Colonic mucosa (tissue), 4 donors: Measurements from ENCODE around the gene RUFY3. TPM values are rescaled to one million over a fixed set of nuclear protein-coding genes. Genes with fewer than 3 reads are reported as not detected.
"Not testable (repeated sequence)": the region's sequence is repeated elsewhere in the genome, so short reads cannot be mapped to it uniquely, and the experiment has no call there.

Experiments used
- DNase-seq: peaks from one replicate; pipeline ENCODE4 v3.0.0-alpha.2; 2020
- H3K27ac ChIP-seq: fragments of 200-600 bp; one replicate; pipeline ENCODE4 v1.8.0; 2021
- H3K27me3 ChIP-seq: fragments of 200-600 bp; one replicate; pipeline ENCODE4 v1.8.0; 2021
- H3K36me3 ChIP-seq: fragments of 200-600 bp; one replicate; pipeline ENCODE4 v1.8.0; 2021
- H3K4me1 ChIP-seq: fragments of 200-600 bp; one replicate; pipeline ENCODE4 v1.8.0; 2021; ENCODE audit warnings: mild to moderate bottlenecking
- H3K4me3 ChIP-seq: fragments of 200-600 bp; one replicate; pipeline ENCODE4 v1.8.0; 2021
- H3K9ac ChIP-seq, 2 donors: one replicate each; pipeline ENCODE4 v1.7.0; 2013; ENCODE audit warnings: control low read depth in 2 of 2, low read depth in 2 of 2, low read length in 2 of 2
- H3K9me3 ChIP-seq: fragments of 200-600 bp; one replicate; pipeline ENCODE4 v1.8.0; 2021
- CTCF ChIP-seq: fragments of 200-600 bp; IDR thresholded peaks from one replicate; pipeline ENCODE4 v1.8.0; 2022; ENCODE audit warnings: antibody characterized with exemption, mild to moderate bottlenecking
- intact Hi-C: fragments of 100-400 bp; cut with DNase I; formaldehyde crosslinking; loops from one replicate; pipeline ENCODE4 v1.14.1; 2022
- total RNA-seq, 2 donors: library from RNA; stranded (reverse); fragmentation: NEBNext Ultra II Directional in 1 of 2; extraction: Animal tissue kit (Norgen Biotek cat#: 25700) in 1 of 2; gene quantifications; one replicate each; pipeline ENCODE4 v1.2.1, GENCODE V29; 2021
- donor health status: healthy.
- donor health status: DM: no; HTN: no; CAD: no.
- donor health status: DM: no; HTN: no; CAD: no.

Gene RUFY3
- total RNA-seq, 2 donors from 2014 or later, result 28.8 to 29.4 TPM

DNA sequence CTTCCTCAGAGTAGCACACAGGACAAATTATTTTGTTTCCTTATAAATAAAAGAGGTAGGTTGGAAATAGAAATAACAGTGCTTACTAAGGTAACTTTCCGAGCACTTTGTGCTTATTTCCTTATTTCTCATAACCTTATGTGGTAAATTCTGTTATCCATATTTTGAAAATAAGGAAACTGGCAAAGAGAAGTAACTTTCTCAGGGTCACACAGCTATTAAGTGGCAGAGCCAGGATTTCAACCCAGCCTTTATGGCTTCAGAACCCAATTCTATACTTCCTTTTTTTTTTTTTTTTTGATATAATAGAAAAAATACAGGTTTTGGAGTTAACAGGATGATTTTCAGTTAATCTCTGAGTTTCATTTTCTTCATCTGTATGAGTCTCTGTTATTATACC is 30.1 kb upstream of the RUFY3 start:
- no peak overlapping the region for H3K4me3 ChIP-seq
- intact Hi-C loops, result no loop called here
- no peak for DNase-seq

DNA sequence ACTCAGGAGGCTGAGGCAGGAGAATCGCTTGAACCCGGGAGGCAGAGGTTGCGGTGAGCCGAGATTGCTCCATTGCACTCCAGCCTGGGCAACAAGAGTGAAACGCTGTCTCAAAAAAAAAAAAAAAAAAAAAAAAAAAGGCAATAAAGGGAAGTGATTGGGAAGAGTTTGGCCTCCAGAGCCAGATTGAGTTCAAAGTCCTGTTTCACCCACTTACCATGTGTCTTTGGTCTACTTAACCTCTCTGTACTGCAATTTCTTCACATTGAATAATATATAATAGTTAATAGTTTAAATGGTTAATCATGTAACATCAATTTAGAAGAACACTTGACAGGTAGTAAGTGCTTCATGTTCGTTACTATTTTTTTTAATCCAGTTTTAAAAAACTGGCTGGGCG is 27.1 kb upstream of the RUFY3 start:
- H3K9ac ChIP-seq, H3K36me3 ChIP-seq, intact Hi-C loops, H3K4me3 ChIP-seq, H3K27ac ChIP-seq, H3K9me3 ChIP-seq, H3K27me3 ChIP-seq, H3K4me1 ChIP-seq, DNase-seq: not testable (repeated sequence)

More for the DNA sequence above, 30.1 kb upstream of the RUFY3 start:
- H3K9ac ChIP-seq, result no peak overlapping the region
- TF ChIP-seq CTCF, result no peak
- no peaks in the 10 kb centered on the region for H3K36me3 ChIP-seq
- no peak overlapping the region for H3K27ac ChIP-seq
- H3K27me3 ChIP-seq, result no peaks in the 10 kb centered on the region
- peaks cover 14% of the 10 kb centered on the region for H3K4me1 ChIP-seq
- H3K9me3 ChIP-seq, result no peaks in the 10 kb centered on the region

GRCh38 chr4:70698435-70698834 is 23.3 kb upstream of the RUFY3 start:
- DNase-seq, H3K4me3 ChIP-seq, intact Hi-C loops: not testable (repeated sequence)

GRCh38 chr4:70700712-70701111 is 21.1 kb upstream of the RUFY3 start:
- no peak overlapping the region for H3K9ac ChIP-seq
- no peak for TF ChIP-seq CTCF
- H3K9me3 ChIP-seq, result no peaks in the 10 kb centered on the region
- intact Hi-C loops, result no loop called here
- no peak overlapping the region for H3K4me3 ChIP-seq
- H3K36me3 ChIP-seq, result no peaks in the 10 kb centered on the region
- no peak overlapping the region for H3K27ac ChIP-seq
- no peaks in the 10 kb centered on the region for H3K4me1 ChIP-seq
- no peak for DNase-seq
- H3K27me3 ChIP-seq, result no peaks in the 10 kb centered on the region

More at GRCh38 chr4:70698435-70698834, 23.3 kb upstream of the RUFY3 start:
- H3K9me3 ChIP-seq, H3K27ac ChIP-seq, H3K9ac ChIP-seq, H3K36me3 ChIP-seq, H3K27me3 ChIP-seq, H3K4me1 ChIP-seq: not testable (repeated sequence)

DNA sequence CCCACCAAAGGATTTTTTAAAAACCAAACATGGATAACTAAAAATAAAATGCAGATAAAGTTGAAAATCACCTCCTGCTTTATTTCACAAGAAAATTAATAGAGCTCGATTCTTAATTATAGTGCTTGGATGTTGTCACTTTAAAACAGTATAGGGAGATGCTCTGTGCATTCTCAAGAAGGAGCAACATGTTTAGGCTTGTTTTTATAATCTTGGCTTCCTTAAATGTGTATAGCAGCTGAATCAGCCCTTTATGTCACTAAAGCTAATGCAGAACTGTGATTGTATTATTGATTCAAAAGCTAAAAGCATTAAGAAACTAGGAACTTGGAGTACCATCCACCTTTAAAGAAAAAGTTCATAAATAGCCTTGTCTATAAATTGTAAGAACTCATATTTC is 20.5 kb upstream of the RUFY3 start:
- Histone ChIP-seq H3K27ac (no peak overlapping the region), H3K4me1 (no peaks in the 10 kb centered on the region), H3K36me3 (no peaks in the 10 kb centered on the region), H3K4me3 (no peak overlapping the region), H3K9ac (no peak overlapping the region), H3K27me3 (no peaks in the 10 kb centered on the region), H3K9me3 (no peaks in the 10 kb centered on the region)
- no peak for DNase-seq
- intact Hi-C loops, result no loop called here
- no peak for TF ChIP-seq CTCF

DNA sequence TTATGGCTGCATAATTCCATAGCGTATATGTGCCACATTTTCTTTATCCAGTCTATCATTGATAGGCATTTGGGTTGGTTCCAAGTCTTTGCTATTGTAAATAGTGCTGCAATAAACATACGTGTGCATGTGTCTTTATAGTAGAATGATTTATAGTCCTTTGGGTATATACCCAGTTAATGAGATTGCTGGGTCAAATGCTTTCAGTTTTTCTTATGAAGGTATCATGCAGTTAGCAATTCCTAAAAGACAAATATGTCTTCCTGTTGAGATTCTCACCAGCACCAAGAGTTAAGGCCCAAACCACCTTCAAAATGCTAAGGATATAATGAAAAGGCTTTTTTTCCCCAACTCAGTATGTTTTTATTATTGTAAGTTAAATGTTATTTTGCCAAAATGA is 19.2 kb upstream of the RUFY3 start:
- H3K4me3 ChIP-seq, H3K4me1 ChIP-seq, H3K27me3 ChIP-seq, H3K9ac ChIP-seq, DNase-seq, H3K27ac ChIP-seq, H3K9me3 ChIP-seq, H3K36me3 ChIP-seq, intact Hi-C loops: not testable (repeated sequence)

DNA sequence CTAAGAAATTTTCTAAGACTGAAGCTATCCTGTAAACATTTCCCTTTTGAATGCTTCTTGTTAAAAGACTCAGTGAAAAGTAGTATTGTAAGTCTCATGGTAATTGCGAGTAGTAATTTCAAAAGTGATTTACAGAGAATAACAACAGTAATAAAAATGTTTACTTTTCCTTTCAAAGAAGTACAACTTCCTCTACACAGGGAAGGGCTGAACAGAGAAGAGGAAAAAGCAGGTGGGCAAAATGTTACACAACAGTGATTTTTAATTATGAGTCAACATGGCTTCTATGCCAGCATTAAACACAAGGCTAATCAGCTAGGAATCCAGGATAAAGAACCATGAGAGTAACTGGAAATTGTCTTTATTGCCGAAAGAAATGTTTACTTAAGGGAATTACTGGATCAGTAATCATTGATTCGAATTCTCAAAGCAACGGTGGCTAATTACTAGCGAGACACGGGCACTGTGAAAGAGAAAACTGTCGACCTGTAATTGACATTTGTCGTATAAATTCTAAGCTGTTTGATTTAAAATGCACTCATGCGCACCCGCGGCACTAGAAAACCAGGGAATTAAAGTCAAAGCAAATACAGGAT is 18.0 kb upstream of the RUFY3 start:
- intact Hi-C loops, result no loop called here
- no peak for TF ChIP-seq CTCF
- H3K9ac ChIP-seq, result peak overlapping the region; percentile 75 to 93
- no peaks in the 10 kb centered on the region for H3K9me3 ChIP-seq
- DNase-seq, result no peak
- peak overlapping the region; percentile 94 for H3K27ac ChIP-seq
- H3K4me1 ChIP-seq, result no peaks in the 10 kb centered on the region
- no peaks in the 10 kb centered on the region for H3K36me3 ChIP-seq
- no peaks in the 10 kb centered on the region for H3K27me3 ChIP-seq
- H3K4me3 ChIP-seq, result peak overlapping the region; percentile 84
